BE2C (cell line): ENCODE results near the gene GHRH.

Experiments
- DNase-seq: peaks from one replicate; pipeline ENCODE4 v3.0.0-alpha.2; 2020
- H3K27me3 ChIP-seq: fragments of 250-450 bp; sonication (Bioruptor Pico); 2 replicates; pipeline ENCODE4 v1.5.1; 2020; ENCODE audit warnings: mild to moderate bottlenecking
- H3K36me3 ChIP-seq: fragments of 250-450 bp; sonication (Bioruptor Pico); 2 replicates; pipeline ENCODE4 v1.5.1; 2020; ENCODE audit warnings: mild to moderate bottlenecking
- H3K4me1 ChIP-seq: fragments of 250-450 bp; sonication (Bioruptor Pico); 2 replicates; pipeline ENCODE4 v1.5.1; 2020
- H3K4me3 ChIP-seq: 2 replicates; pipeline ENCODE4 v1.5.1; 2011; ENCODE audit warnings: low read depth, low read length
- H3K9me3 ChIP-seq: fragments of 250-450 bp; sonication (Bioruptor Pico); 2 replicates; pipeline ENCODE4 v1.5.1; 2020
- TF ChIP-seq, protein P1 (sequence below): IDR thresholded peaks from 2 replicates; pipeline ENCODE4 v1.5.1; 2012; ENCODE audit warnings: mild to moderate bottlenecking, low read depth, low read length

GHRH gene

GRCh38 chr20:37295001-37295400 lies 33.4 kb upstream of the GHRH start:
- Histone ChIP-seq H3K36me3 (peaks cover 20% of the 10 kb centered on the region), H3K4me3 (no peak overlapping the region), H3K9me3 (no peaks in the 10 kb centered on the region), H3K27me3 (no peaks in the 10 kb centered on the region), H3K4me1 (no peaks in the 10 kb centered on the region)
- no peak for DNase-seq
- TF ChIP-seq, protein P1, sequence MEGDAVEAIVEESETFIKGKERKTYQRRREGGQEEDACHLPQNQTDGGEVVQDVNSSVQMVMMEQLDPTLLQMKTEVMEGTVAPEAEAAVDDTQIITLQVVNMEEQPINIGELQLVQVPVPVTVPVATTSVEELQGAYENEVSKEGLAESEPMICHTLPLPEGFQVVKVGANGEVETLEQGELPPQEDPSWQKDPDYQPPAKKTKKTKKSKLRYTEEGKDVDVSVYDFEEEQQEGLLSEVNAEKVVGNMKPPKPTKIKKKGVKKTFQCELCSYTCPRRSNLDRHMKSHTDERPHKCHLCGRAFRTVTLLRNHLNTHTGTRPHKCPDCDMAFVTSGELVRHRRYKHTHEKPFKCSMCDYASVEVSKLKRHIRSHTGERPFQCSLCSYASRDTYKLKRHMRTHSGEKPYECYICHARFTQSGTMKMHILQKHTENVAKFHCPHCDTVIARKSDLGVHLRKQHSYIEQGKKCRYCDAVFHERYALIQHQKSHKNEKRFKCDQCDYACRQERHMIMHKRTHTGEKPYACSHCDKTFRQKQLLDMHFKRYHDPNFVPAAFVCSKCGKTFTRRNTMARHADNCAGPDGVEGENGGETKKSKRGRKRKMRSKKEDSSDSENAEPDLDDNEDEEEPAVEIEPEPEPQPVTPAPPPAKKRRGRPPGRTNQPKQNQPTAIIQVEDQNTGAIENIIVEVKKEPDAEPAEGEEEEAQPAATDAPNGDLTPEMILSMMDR: no peak

DNA sequence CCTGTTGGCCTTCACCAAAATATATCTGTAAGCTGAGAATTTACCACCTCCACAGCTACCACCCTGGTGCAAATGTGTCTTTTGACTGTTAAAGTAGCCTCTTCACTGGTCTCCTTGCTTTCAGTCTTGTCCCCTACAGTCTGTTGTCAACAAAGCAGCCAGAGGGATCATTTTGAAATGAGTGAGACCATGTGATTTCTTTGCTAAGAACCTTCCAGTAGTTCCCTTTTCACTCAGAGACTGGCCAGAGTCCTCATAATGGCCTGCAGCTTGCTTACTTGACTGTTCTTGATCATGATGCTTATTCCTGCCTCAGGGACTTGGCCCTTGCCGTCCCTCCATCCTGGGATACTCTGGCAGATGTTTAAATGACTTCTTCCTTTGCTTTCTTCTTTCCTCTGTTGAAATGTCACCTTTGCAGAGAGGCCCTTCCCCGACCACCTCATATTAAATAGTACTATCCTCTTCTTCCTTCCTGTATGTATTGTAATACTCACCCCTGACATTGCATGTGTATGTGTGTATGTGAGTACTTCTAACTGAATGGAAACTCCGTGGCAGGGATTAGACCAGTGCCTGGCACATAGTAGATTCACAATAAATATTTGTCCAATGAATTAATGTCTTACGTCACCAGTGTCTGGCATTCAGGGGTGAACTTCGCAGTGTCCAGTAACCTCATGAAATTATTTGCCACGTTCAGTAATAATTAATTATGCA lies 32.8 kb upstream of the GHRH start:
- TF ChIP-seq, protein P1: no peak
- Histone ChIP-seq H3K4me1 (no peaks in the 10 kb centered on the region), H3K36me3 (peaks cover 20% of the 10 kb centered on the region), H3K9me3 (no peaks in the 10 kb centered on the region), H3K27me3 (no peaks in the 10 kb centered on the region), H3K4me3 (no peak overlapping the region)
- no peak for DNase-seq

DNA sequence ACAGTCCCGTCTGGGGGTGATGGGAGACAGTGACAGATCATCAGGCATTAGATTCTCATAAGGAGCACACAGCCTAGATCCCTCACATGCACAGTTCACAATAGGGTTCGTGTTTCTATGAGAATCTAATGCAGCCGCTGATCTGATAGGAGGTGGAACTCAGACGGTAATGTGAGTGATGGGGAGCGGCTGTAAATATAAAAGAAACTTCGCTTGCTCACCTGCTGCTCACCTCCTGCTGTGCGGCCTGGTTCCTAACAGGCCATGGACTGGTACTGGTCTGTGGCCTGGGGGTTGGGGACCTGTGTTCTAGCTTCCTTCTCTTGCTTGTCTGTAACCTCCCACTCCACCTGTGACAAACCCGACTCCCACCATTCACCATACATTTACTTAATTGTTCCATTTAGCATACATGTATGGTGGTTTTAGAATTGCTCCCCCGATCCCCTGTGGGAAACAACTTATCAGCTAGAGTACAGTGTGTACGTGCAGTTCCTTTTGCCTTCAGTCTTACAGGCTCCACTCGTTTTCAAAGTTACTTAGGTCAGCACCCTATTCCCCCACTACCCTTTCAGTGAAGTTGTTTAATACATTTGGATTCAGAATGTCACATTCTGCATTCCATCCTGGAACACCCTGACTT lies 31.8 kb upstream of the GHRH start:
- no peak for DNase-seq
- Histone ChIP-seq H3K9me3 (no peaks in the 10 kb centered on the region), H3K4me1 (peaks cover 2% of the 10 kb centered on the region; the same call in 1 of the 2 replicates), H3K36me3 (peaks cover 17% of the 10 kb centered on the region), H3K27me3 (no peaks in the 10 kb centered on the region), H3K4me3 (no peak overlapping the region)
- TF ChIP-seq, protein P1: no peak

- no peak for DNase-seq
- Histone ChIP-seq H3K4me3 (no peak overlapping the region), H3K9me3 (no peaks in the 10 kb centered on the region), H3K4me1 (peaks cover 3% of the 10 kb centered on the region; the same call in 1 of the 2 replicates), H3K27me3 (no peaks in the 10 kb centered on the region), H3K36me3 (peaks cover 17% of the 10 kb centered on the region)
- TF ChIP-seq, protein P1: no peak
Observed at GRCh38 chr20:37291724-37292126, 30.1 kb upstream of the GHRH start.

DNA sequence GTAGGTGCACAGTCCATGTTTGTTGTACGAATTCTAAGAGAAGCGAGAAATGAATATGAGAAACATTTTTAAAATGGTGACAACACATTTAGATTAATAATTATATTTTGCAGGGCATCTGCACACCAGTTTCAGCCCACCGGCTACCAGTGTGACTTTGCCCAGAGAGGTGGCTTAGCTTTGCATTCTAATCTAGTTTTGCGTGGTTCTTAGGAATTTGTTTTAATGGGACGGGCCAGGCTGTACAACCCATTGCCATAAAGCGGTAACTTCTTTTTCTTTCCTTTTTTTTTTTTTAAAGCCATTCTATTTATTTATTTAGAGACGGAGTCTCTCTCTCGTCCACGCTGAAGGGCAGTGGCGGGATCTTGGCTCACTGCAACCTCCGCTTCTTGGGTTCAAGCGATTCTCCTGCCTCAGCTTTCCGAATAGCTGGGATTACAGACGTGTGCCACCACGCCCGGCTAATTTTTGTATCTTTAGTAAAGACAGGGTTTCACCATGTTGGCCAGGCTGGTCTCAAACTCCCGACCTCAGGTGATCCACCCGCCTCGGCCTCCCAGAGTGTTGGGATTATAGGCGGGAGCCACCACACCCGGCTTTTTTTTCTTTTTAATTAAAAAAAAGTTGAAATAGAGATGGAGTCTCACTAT lies 28.7 kb upstream of the GHRH start:
- no peak for DNase-seq
- Histone ChIP-seq H3K4me1 (peaks cover 3% of the 10 kb centered on the region; the same call in 1 of the 2 replicates), H3K4me3 (peak overlapping the region; percentile 99), H3K9me3 (no peaks in the 10 kb centered on the region), H3K27me3 (no peaks in the 10 kb centered on the region), H3K36me3 (peaks cover 17% of the 10 kb centered on the region)
- TF ChIP-seq, protein P1: no peak
